Keratinocyte (primary cell): ENCODE results near the gene ANKRD17. TPM values are rescaled to one million over a fixed set of nuclear protein-coding genes. Genes with fewer than 3 reads are reported as not detected.

ENCODE experiments used
- DNase-seq: peaks from one replicate; pipeline ENCODE4 v3.0.0-alpha.2; 2011; ENCODE audit warnings: low read depth, missing footprints, low spot score
- FAIRE-seq: peaks from 2 replicates; lab custom pipeline; 2011; peaks lifted over from hg19 to GRCh38; lab: Jason Lieb, UNC
- H2AFZ ChIP-seq: 2 replicates; pipeline ENCODE4 v1.6.0; 2012; ENCODE audit warnings: low read length, control low read depth, inconsistent platforms; ENCODE audit not compliant: control insufficient read depth
- H3K27ac ChIP-seq: 2 replicates; pipeline ENCODE4 v1.5.1; 2011; ENCODE audit warnings: low read length; ENCODE audit not compliant: control insufficient read depth, insufficient read depth
- H3K27me3 ChIP-seq: 3 replicates; pipeline ENCODE4 v1.6.0; 2011; ENCODE audit warnings: low read length; ENCODE audit not compliant: control insufficient read depth, insufficient read depth; ENCODE audit errors: extremely low read depth
- H3K36me3 ChIP-seq, 2 experiments: 2 replicates in 1 of 2; 3 replicates in 1 of 2; pipeline ENCODE4 v1.5.1; 2011; ENCODE audit warnings: low read length in 2 of 2, mild to moderate bottlenecking in 1 of 2; ENCODE audit not compliant: control insufficient read depth in 2 of 2, insufficient read depth in 2 of 2; ENCODE audit errors: extremely low read depth in 1 of 2
- H3K4me1 ChIP-seq: 3 replicates; pipeline ENCODE4 v1.5.1; 2011; ENCODE audit warnings: low read length; ENCODE audit not compliant: control insufficient read depth, insufficient read depth; ENCODE audit errors: extremely low read depth
- H3K4me2 ChIP-seq: 3 replicates; pipeline ENCODE4 v1.6.0; 2011; ENCODE audit warnings: low read depth, low read length; ENCODE audit not compliant: control insufficient read depth, insufficient read depth; ENCODE audit errors: extremely low read depth
- H3K4me3 ChIP-seq, 3 experiments: fragments of 200-600 bp in 1 of 3; sonication (generic) in 1 of 3; 2 replicates in 2 of 3; 3 replicates in 1 of 3; pipeline ENCODE4 v1.5.1; 2011 to 2016; ENCODE audit warnings: low read length in 3 of 3, mild to moderate bottlenecking in 3 of 3, control low read depth in 2 of 3, inconsistent platforms in 1 of 3, low read depth in 1 of 3, mixed read lengths in 1 of 3, mixed run types in 1 of 3, moderate library complexity in 1 of 3; ENCODE audit not compliant: control insufficient read depth in 2 of 3, insufficient read depth in 2 of 3; ENCODE audit errors: extremely low read depth in 1 of 3
- H3K79me2 ChIP-seq: 2 replicates; pipeline ENCODE4 v1.6.0; 2012; ENCODE audit warnings: low read length; ENCODE audit not compliant: control insufficient read depth, insufficient read depth
- H3K9ac ChIP-seq: 3 replicates; pipeline ENCODE4 v1.6.0; 2011; ENCODE audit warnings: low read length; ENCODE audit not compliant: control insufficient read depth, insufficient read depth; ENCODE audit errors: extremely low read depth
- H3K9me1 ChIP-seq: 3 replicates; pipeline ENCODE4 v1.6.0; 2011; ENCODE audit warnings: low read length; ENCODE audit not compliant: control insufficient read depth, insufficient read depth; ENCODE audit errors: extremely low read depth
- H3K9me3 ChIP-seq: 2 replicates; pipeline ENCODE4 v1.5.1; 2012; ENCODE audit warnings: low read depth, low read length; ENCODE audit not compliant: control insufficient read depth
- H4K20me1 ChIP-seq: 3 replicates; pipeline ENCODE4 v1.6.0; 2011; ENCODE audit warnings: low read length; ENCODE audit not compliant: control insufficient read depth, insufficient read depth; ENCODE audit errors: extremely low read depth
- CTCF ChIP-seq, 3 experiments: IDR thresholded peaks in 1 of 3; conservative IDR thresholded peaks in 1 of 3; optimal IDR thresholded peaks in 1 of 3; 2 replicates in 2 of 3; 3 replicates in 1 of 3; pipeline versions ENCODE3 to v1.5.1; 2011; ENCODE audit warnings: low read length in 3 of 3, mild to moderate bottlenecking in 3 of 3, moderate library complexity in 2 of 3, control low read depth in 1 of 3, inconsistent platforms in 1 of 3; ENCODE audit not compliant: insufficient read depth in 2 of 3; ENCODE audit errors: extremely low read depth in 1 of 3
- EZH2 ChIP-seq: IDR thresholded peaks from one replicate; pipeline ENCODE4 v1.6.1; 2012; ENCODE audit warnings: inconsistent platforms, mild to moderate bottlenecking, low read length, moderate library complexity
- dilution Hi-C: fragments of 300-500 bp; cut with MboI; formaldehyde crosslinking; loops from one replicate; pipeline ENCODE4 v1.7.0; 2020; ENCODE audit warnings: low sequenced_read_pairs; ENCODE audit not compliant: extremely low pct_ligation_motif_present
- polyA plus RNA-seq, 5 experiments: library from polyadenylated mRNA; depleted of rRNA in 3 of 5; stranded (reverse) in 3 of 5; stranded (forward) in 1 of 5; unstranded in 1 of 5; fragments of >200 nt; gene quantifications; 1 replicate in 1 of 5; 2 replicates in 3 of 5; 3 replicates in 1 of 5; pipeline versions ENCODE4 v1.2.1 to v1.2.3, GENCODE V29; 2011 to 2012; ENCODE audit warnings: missing spikeins in 2 of 5, low read depth in 1 of 5, low replicate concordance in 1 of 5

Gene ANKRD17
- polyA plus RNA-seq, 1 donor (not counting 4 experiments of a cell fraction or from before 2014, with no cell fraction given) = 51.5 TPM

GRCh38 chr4:73053974-73054480, 204.6 kb downstream of the ANKRD17 start:
- H3K27me3 ChIP-seq = no peaks in the 10 kb centered on the region
- H3K4me3 ChIP-seq = no peak overlapping the region
- H3K27ac ChIP-seq = no peak overlapping the region
- H3K4me1 ChIP-seq = no peaks in the 10 kb centered on the region
- no peaks in the 10 kb centered on the region for H3K9me1 ChIP-seq
- H3K9me3 ChIP-seq = no peaks in the 10 kb centered on the region
- H3K9ac ChIP-seq = no peak overlapping the region
- dilution Hi-C loops = no loop called here
- peaks cover 2 to 5% of the 10 kb centered on the region in 2 experiments for H3K36me3 ChIP-seq
- no peak overlapping the region for H3K4me2 ChIP-seq
- no peaks in the 10 kb centered on the region for H3K79me2 ChIP-seq
- DNase-seq (no peak), FAIRE-seq (no peak)
- H2AFZ ChIP-seq = no peak overlapping the region
- TF ChIP-seq CTCF (optimal IDR thresholded peaks at IDR 0.05 in 1 of 3, IDR thresholded peaks at IDR 0.05 in 1 of 3, conservative IDR thresholded peaks at IDR 0.05 in 1 of 3; ENCODE audit: extremely low read depth in 1 of 3, insufficient read depth in 2 of 3, low read length in 3 of 3) (no peak), EZH2 (no peak)
- no peaks in the 10 kb centered on the region for H4K20me1 ChIP-seq

GRCh38 chr4:73053076-73053475, 205.5 kb downstream of the ANKRD17 start:
- no peak for DNase-seq
- Histone ChIP-seq H3K9ac (no peak overlapping the region), H3K79me2 (no peaks in the 10 kb centered on the region), H3K27me3 (no peaks in the 10 kb centered on the region), H3K9me3 (no peaks in the 10 kb centered on the region), H4K20me1 (no peaks in the 10 kb centered on the region), H3K9me1 (no peaks in the 10 kb centered on the region), H3K27ac (no peak overlapping the region), H3K36me3 (no peaks in the 10 kb centered on the region), H2AFZ (no peak overlapping the region), H3K4me2 (no peak overlapping the region), H3K4me3 (no peak overlapping the region), H3K4me1 (no peaks in the 10 kb centered on the region)
- no peak for FAIRE-seq
- TF ChIP-seq CTCF (optimal IDR thresholded peaks at IDR 0.05 in 1 of 3, IDR thresholded peaks at IDR 0.05 in 1 of 3, conservative IDR thresholded peaks at IDR 0.05 in 1 of 3; ENCODE audit: extremely low read depth in 1 of 3, insufficient read depth in 2 of 3, low read length in 3 of 3) (no peak), EZH2 (no peak)
- dilution Hi-C loops = no loop called here
